NCI-H1694 treated with DMSO at 0.1 percent for 48 hours (cell line): ENCODE measurements around the gene FGD4.

Source experiments
- DNase-seq: peaks from one replicate; lab custom pipeline; 2025; lab: John Stamatoyannopoulos, UW

FGD4 gene

GRCh38 chr12:32606443-32606842, 207.1 kb downstream of the FGD4 start:
- no peak for DNase-seq

GRCh38 chr12:32609966-32610365, 210.6 kb downstream of the FGD4 start:
- DNase-seq: no peak

- no peak for DNase-seq
Measured at GRCh38 chr12:32611986-32612385, 212.6 kb downstream of the FGD4 start.

- no peak for DNase-seq
Measured at GRCh38 chr12:32612658-32613614, 213.6 kb downstream of the FGD4 start.

GRCh38 chr12:32615441-32615840, 216.1 kb downstream of the FGD4 start:
- DNase-seq: no peak

- DNase-seq: no peak
Measured at GRCh38 chr12:32617534-32617933, 218.2 kb downstream of the FGD4 start.

- no peak for DNase-seq
Measured at GRCh38 chr12:32618115-32618514, 218.8 kb downstream of the FGD4 start.

- DNase-seq: no peak
Measured at GRCh38 chr12:32627976-32628375, 228.6 kb downstream of the FGD4 start.

- DNase-seq: no peak
Measured at GRCh38 chr12:32641287-32641901, 242.0 kb downstream of the FGD4 start.

- no peak for DNase-seq
Measured at GRCh38 chr12:32644431-32644830, 245.1 kb downstream of the FGD4 start.

- no peak for DNase-seq
Measured at GRCh38 chr12:32647275-32647674, 247.9 kb downstream of the FGD4 start.

- DNase-seq: no peak
Measured at GRCh38 chr12:32650508-32650907, 251.2 kb downstream of the FGD4 start.

GRCh38 chr12:32651151-32651955, 252.0 kb downstream of the FGD4 start:
- DNase-seq: no peak

GRCh38 chr12:32651956-32652210, 252.5 kb downstream of the FGD4 start:
- no peak for DNase-seq

- no peak for DNase-seq
Measured at GRCh38 chr12:32659908-32660440, 260.6 kb downstream of the FGD4 start.

GRCh38 chr12:32661706-32662105, 262.3 kb downstream of the FGD4 start:
- DNase-seq: no peak

GRCh38 chr12:32662665-32663064, 263.3 kb downstream of the FGD4 start:
- no peak for DNase-seq

- no peak for DNase-seq
Measured at GRCh38 chr12:32666018-32666417, 266.7 kb downstream of the FGD4 start.

GRCh38 chr12:32669584-32669983, 270.2 kb downstream of the FGD4 start:
- no peak for DNase-seq

- DNase-seq: peak; percentile 98
Measured at GRCh38 chr12:32671930-32672780, 272.8 kb downstream of the FGD4 start.

GRCh38 chr12:32679091-32679919, 279.9 kb downstream of the FGD4 start, which contains the start of gene DNM1L:
TSS of gene DNM1L (plus strand) at chr12:32679301. CDS start at chr12:32679364, 63 bp downstream.
- peak; percentile 98 for DNase-seq
